ENCODE results near the gene DLGAP1. TPM values are rescaled to one million over a fixed set of nuclear protein-coding genes. Genes with fewer than 3 reads are reported as not detected.

Gene DLGAP1
- total RNA-seq, 1 donor from 2014 or later, result 13.6 TPM

- no peaks in the 10 kb centered on the region for H3K4me1 Mint-ChIP-seq (ENCODE audit: low read depth, unreplicated experiment)
These were observed 530.7 kb downstream of the DLGAP1 start for GRCh38 chr18:3924455-3924854.

GRCh38 chr18:3923750-3924149 is 531.4 kb downstream of the DLGAP1 start:
- no peaks in the 10 kb centered on the region for H3K36me3 Mint-ChIP-seq (ENCODE audit: unreplicated experiment)
- TF ChIP-seq CTCF (IDR thresholded peaks at IDR 0.05; ENCODE audit: partially characterized antibody, unreplicated experiment), result no peak
- H3K4me3 Mint-ChIP-seq (ENCODE audit: unreplicated experiment), result no peak overlapping the region
- no peaks in the 10 kb centered on the region for H3K4me1 Mint-ChIP-seq (ENCODE audit: low read depth, unreplicated experiment)
- no peak for DNase-seq
- H3K27me3 Mint-ChIP-seq (ENCODE audit: unreplicated experiment), result no peaks in the 10 kb centered on the region
- no peak overlapping the region for H3K27ac Mint-ChIP-seq (ENCODE audit: unreplicated experiment)
- H3K9me3 Mint-ChIP-seq (ENCODE audit: unreplicated experiment), result no peaks in the 10 kb centered on the region

More at GRCh38 chr18:3924455-3924854, 530.7 kb downstream of the DLGAP1 start:
- H3K4me3 Mint-ChIP-seq (ENCODE audit: unreplicated experiment), result no peak overlapping the region
- H3K36me3 Mint-ChIP-seq (ENCODE audit: unreplicated experiment), result no peaks in the 10 kb centered on the region
- no peak for DNase-seq
- H3K9me3 Mint-ChIP-seq (ENCODE audit: unreplicated experiment), result no peaks in the 10 kb centered on the region
- peaks cover 2% of the 10 kb centered on the region for H3K27me3 Mint-ChIP-seq (ENCODE audit: unreplicated experiment)
- no peak overlapping the region for H3K27ac Mint-ChIP-seq (ENCODE audit: unreplicated experiment)
- no peak for TF ChIP-seq CTCF (IDR thresholded peaks at IDR 0.05; ENCODE audit: partially characterized antibody, unreplicated experiment)

- Mint-ChIP-seq H3K36me3 (ENCODE audit: unreplicated experiment) (no peaks in the 10 kb centered on the region), H3K9me3 (ENCODE audit: unreplicated experiment) (no peaks in the 10 kb centered on the region), H3K27me3 (ENCODE audit: unreplicated experiment) (no peaks in the 10 kb centered on the region), H3K27ac (ENCODE audit: unreplicated experiment) (no peak overlapping the region), H3K4me3 (ENCODE audit: unreplicated experiment) (no peak overlapping the region), H3K4me1 (ENCODE audit: low read depth, unreplicated experiment) (no peaks in the 10 kb centered on the region)
- no peak for DNase-seq
- TF ChIP-seq CTCF (IDR thresholded peaks at IDR 0.05; ENCODE audit: partially characterized antibody, unreplicated experiment), result no peak
These were observed 533.3 kb downstream of the DLGAP1 start for GRCh38 chr18:3921826-3922225.

- H3K36me3 Mint-ChIP-seq (ENCODE audit: unreplicated experiment), result no peaks in the 10 kb centered on the region
- H3K4me1 Mint-ChIP-seq (ENCODE audit: low read depth, unreplicated experiment), result peaks cover 7% of the 10 kb centered on the region
- DNase-seq, result no peak
- H3K27me3 Mint-ChIP-seq (ENCODE audit: unreplicated experiment), result no peaks in the 10 kb centered on the region
- no peak overlapping the region for H3K4me3 Mint-ChIP-seq (ENCODE audit: unreplicated experiment)
- no peak for TF ChIP-seq CTCF (IDR thresholded peaks at IDR 0.05; ENCODE audit: partially characterized antibody, unreplicated experiment)
- H3K9me3 Mint-ChIP-seq (ENCODE audit: unreplicated experiment), result no peaks in the 10 kb centered on the region
- no peak overlapping the region for H3K27ac Mint-ChIP-seq (ENCODE audit: unreplicated experiment)
These were observed 534.3 kb downstream of the DLGAP1 start for GRCh38 chr18:3920832-3921231.

- no peak for DNase-seq
- Mint-ChIP-seq H3K9me3 (ENCODE audit: unreplicated experiment) (no peaks in the 10 kb centered on the region), H3K4me1 (ENCODE audit: low read depth, unreplicated experiment) (peaks cover 13% of the 10 kb centered on the region), H3K27me3 (ENCODE audit: unreplicated experiment) (no peaks in the 10 kb centered on the region), H3K4me3 (ENCODE audit: unreplicated experiment) (no peak overlapping the region), H3K27ac (ENCODE audit: unreplicated experiment) (no peak overlapping the region), H3K36me3 (ENCODE audit: unreplicated experiment) (no peaks in the 10 kb centered on the region)
- no peak for TF ChIP-seq CTCF (IDR thresholded peaks at IDR 0.05; ENCODE audit: partially characterized antibody, unreplicated experiment)
These were observed 535.6 kb downstream of the DLGAP1 start for GRCh38 chr18:3919396-3920061.
